Spleen (tissue), 11 donors: ENCODE measurements around the gene ZNF620. TPM values are rescaled to one million over a fixed set of nuclear protein-coding genes. Genes with fewer than 3 reads are reported as not detected.
A peak's percentile ranks its signal among the peaks of the same experiment; 100 is the strongest.

Source experiments
- DNase-seq: peaks from one replicate; pipeline ENCODE4 v3.0.0-alpha.2; 2020
- H3K27ac ChIP-seq, 8 donors: fragments of 200-600 bp; sonication (generic) in 7 of 8; 1 replicate in 4 of 8; 2 replicates in 4 of 8; pipeline versions ENCODE4 v1.5.0 to v1.8.0; 2016 to 2021; ENCODE audit warnings: inconsistent platforms in 4 of 8, mild to moderate bottlenecking in 4 of 8, moderate library complexity in 1 of 8
- H3K27me3 ChIP-seq, 7 donors: fragments of 200-600 bp; sonication (generic) in 6 of 7; replicated peaks in 1 of 7; 1 replicate in 4 of 7; 2 replicates in 3 of 7; pipeline versions ENCODE4 v1.5.0 to v1.8.0; 2016 to 2021; ENCODE audit warnings: inconsistent platforms in 3 of 7, mild to moderate bottlenecking in 1 of 7
- H3K36me3 ChIP-seq, 6 donors: fragments of 200-600 bp; sonication (generic) in 5 of 6; 1 replicate in 4 of 6; 2 replicates in 2 of 6; pipeline versions ENCODE4 v1.5.0 to v1.8.0; 2016 to 2021; ENCODE audit warnings: inconsistent platforms in 2 of 6
- H3K4me1 ChIP-seq, 6 donors: fragments of 200-600 bp; sonication (generic) in 5 of 6; 1 replicate in 3 of 6; 2 replicates in 3 of 6; pipeline versions ENCODE4 v1.5.0 to v1.8.0; 2016 to 2021; ENCODE audit warnings: inconsistent platforms in 3 of 6
- H3K4me3 ChIP-seq, 8 donors: fragments of 200-600 bp; sonication (generic) in 7 of 8; 1 replicate in 4 of 8; 2 replicates in 4 of 8; pipeline versions ENCODE4 v1.5.0 to v1.8.0; 2016 to 2021; ENCODE audit warnings: inconsistent platforms in 4 of 8, mild to moderate bottlenecking in 4 of 8, moderate library complexity in 2 of 8
- H3K9me3 ChIP-seq, 8 donors: fragments of 200-600 bp; sonication (generic) in 7 of 8; 1 replicate in 4 of 8; 2 replicates in 4 of 8; pipeline versions ENCODE4 v1.5.0 to v1.8.0; 2016 to 2021; ENCODE audit warnings: inconsistent platforms in 4 of 8
- POLR2A ChIP-seq, 3 donors: fragments of 450-650 bp; IDR thresholded peaks; one replicate each; pipeline ENCODE4 v1.5.1; 2017; ENCODE audit warnings: antibody characterized with exemption in 3 of 3, mild to moderate bottlenecking in 1 of 3
- POLR2AphosphoS5 ChIP-seq, 3 donors: sonication (generic); formaldehyde crosslinking; IDR thresholded peaks; one replicate each; pipeline ENCODE4 v1.5.1; 2017; ENCODE audit warnings: antibody characterized with exemption in 3 of 3
- WGBS, 5 donors: extraction: QIAGEN DNeasy Blood & Tissue Kit in 3 of 5; methylation state at CpG; one replicate each; pipeline versions ENCODE4 v1.1.5 to v1.1.7; 2013 to 2018; 5-methylcytosine and 5-hydroxymethylcytosine counted together
- intact Hi-C: fragments of 100-400 bp; cut with DNase I; formaldehyde crosslinking; loops from one replicate; pipeline ENCODE4 v1.15.0; 2023; ENCODE audit warnings: low total_unique reads
- polyA plus RNA-seq, 3 donors: library from polyadenylated mRNA; stranded (reverse); fragments of 200-250 nt; gene quantifications; one replicate each; pipeline ENCODE4 v1.2.1, GENCODE V29; 2013
- total RNA-seq, 7 donors: library from RNA; depleted of rRNA in 3 of 7; stranded (reverse); fragments of >200 nt in 3 of 7; fragmentation: NEBNext Ultra II Directional in 4 of 7; extraction: Animal tissue kit (Norgen Biotek cat#: 25700) in 4 of 7; gene quantifications; one replicate each; pipeline versions ENCODE4 v1.1.0 to v1.2.1, GENCODE V29; 2016 to 2021
- TF ChIP-seq, protein P1 (sequence below), 11 experiments: fragments of 200-600 bp in 7 of 11; fragments of 450-650 bp in 4 of 11; sonication (generic) in 4 of 11; IDR thresholded peaks in 8 of 11; conservative IDR thresholded peaks in 3 of 11; 1 replicate in 7 of 11; 2 replicates in 4 of 11; pipeline versions ENCODE4 v1.4.0 to v1.8.0; 2016 to 2021; ENCODE audit warnings: antibody characterized with exemption in 11 of 11, inconsistent platforms in 4 of 11, mild to moderate bottlenecking in 1 of 11
- donor health status: healthy with polysubstance abuse.
- donor health status: DM: no; HTN: no; CAD: no; lungs with moderate emphysema.
- donor health status: DM: no; HTN: no; CAD: no.
- donor health status: Bipolar disorder and iron deficiency.
- donor health status: healthy.
- donor health status: DM: no; HTN: no; CAD: no.
- donor health status: DM: yes; HTN: yes; CAD: no.

ZNF620 gene
- total and polyA plus RNA-seq, 10 donors: 1.2 to 7.4 (median 4.0) TPM

DNA sequence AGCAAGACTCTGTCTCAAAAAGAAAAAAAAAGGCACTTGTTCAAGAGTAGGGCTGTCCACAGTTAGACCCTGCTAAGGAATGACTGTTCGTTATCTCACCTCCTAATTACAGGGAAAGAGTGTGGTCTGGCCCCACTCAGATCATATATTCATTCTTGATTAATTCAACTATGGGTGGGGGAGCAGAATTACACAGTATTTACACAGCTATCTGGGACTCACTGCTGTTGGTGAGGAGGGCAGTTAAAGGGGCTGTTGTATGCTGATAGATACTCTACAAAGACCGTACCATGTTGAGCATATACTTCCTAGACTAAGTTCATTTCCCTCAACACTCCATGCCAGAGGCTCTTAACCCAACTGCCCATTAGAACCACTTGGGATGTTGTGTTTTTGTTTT lies 3.8 kb upstream of the ZNF620 start:
- DNase-seq: no peak
- TF ChIP-seq, protein P1, sequence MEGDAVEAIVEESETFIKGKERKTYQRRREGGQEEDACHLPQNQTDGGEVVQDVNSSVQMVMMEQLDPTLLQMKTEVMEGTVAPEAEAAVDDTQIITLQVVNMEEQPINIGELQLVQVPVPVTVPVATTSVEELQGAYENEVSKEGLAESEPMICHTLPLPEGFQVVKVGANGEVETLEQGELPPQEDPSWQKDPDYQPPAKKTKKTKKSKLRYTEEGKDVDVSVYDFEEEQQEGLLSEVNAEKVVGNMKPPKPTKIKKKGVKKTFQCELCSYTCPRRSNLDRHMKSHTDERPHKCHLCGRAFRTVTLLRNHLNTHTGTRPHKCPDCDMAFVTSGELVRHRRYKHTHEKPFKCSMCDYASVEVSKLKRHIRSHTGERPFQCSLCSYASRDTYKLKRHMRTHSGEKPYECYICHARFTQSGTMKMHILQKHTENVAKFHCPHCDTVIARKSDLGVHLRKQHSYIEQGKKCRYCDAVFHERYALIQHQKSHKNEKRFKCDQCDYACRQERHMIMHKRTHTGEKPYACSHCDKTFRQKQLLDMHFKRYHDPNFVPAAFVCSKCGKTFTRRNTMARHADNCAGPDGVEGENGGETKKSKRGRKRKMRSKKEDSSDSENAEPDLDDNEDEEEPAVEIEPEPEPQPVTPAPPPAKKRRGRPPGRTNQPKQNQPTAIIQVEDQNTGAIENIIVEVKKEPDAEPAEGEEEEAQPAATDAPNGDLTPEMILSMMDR (IDR thresholded peaks at IDR 0.05 in 8 of 11, conservative IDR thresholded peaks at IDR 0.05 in 3 of 11): no peak
- no peak for TF ChIP-seq POLR2AphosphoS5 (IDR thresholded peaks at IDR 0.05)
- TF ChIP-seq POLR2A (IDR thresholded peaks at IDR 0.05): no peak
- H3K27ac ChIP-seq: no peak overlapping the region
- H3K4me1 ChIP-seq: peaks cover 6 to 24% (median 14%) of the 10 kb centered on the region in 6 donors
- WGBS, 5 donors: 87 to 100% (median 96%) methylated on average over 2 of the region's 2 CpGs
- no peaks in the 10 kb centered on the region for H3K27me3 ChIP-seq
- intact Hi-C loops: no loop called here
- no peaks in the 10 kb centered on the region for H3K9me3 ChIP-seq
- H3K4me3 ChIP-seq: no peak overlapping the region
- no peaks in the 10 kb centered on the region for H3K36me3 ChIP-seq

DNA sequence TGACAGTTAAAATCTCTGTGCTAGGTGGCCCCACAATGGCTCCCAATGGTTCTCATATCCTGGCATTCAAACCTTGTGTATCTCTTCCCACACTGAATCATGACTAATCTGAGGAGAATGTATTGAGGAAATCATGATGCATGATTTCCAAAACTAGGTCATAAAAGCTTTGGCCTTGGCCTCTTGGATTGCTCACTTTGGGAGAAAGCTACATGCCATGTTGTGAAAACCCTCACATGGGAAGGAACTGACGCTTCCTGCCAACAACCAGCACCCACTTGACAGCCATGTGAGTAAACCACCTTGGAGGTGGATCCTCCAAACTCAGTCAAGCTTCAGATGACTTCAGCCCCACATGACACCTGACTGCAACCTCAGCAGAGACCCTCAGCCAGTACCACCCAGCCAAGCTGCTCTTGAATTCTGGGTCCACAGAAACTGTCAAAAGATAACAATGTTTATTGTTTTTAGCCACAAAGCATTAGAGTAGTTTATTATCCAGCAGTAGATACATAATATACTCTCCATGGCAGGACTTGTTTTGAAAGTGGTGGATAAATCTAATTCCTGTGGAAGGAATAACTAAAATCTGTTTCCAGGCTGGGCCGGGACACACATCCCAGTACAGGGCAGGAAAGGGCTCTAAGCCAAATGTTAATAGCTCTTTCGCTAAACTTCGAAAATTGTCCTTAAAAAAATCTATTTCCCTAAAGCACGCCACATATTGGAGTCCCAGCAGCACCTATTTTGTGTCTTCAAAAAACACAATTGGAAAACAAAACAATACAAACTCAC lies 1.0 kb upstream of the ZNF620 start:
- Histone ChIP-seq H3K27me3 (no peaks in the 10 kb centered on the region), H3K4me1 (peaks cover 6 to 28% (median 14%) of the 10 kb centered on the region in 6 donors), H3K9me3 (no peaks in the 10 kb centered on the region), H3K4me3 (peak overlapping the region in 5 of 8 donors; percentile 51 to 74 (median 60)), H3K36me3 (peaks cover 0 to 2% (median 0%) of the 10 kb centered on the region in 6 donors), H3K27ac (peak overlapping the region; percentile 7 to 85 (median 82))
- DNase-seq: no peak
- 59 to 72% (median 65%) methylated on average over 5 of the region's 5 CpGs for WGBS, 5 donors
- peak in 1 of 3 donors; percentile 73 for TF ChIP-seq POLR2AphosphoS5 (IDR thresholded peaks at IDR 0.05)
- no peak for TF ChIP-seq POLR2A (IDR thresholded peaks at IDR 0.05)
- intact Hi-C loops: no loop called here

DNA sequence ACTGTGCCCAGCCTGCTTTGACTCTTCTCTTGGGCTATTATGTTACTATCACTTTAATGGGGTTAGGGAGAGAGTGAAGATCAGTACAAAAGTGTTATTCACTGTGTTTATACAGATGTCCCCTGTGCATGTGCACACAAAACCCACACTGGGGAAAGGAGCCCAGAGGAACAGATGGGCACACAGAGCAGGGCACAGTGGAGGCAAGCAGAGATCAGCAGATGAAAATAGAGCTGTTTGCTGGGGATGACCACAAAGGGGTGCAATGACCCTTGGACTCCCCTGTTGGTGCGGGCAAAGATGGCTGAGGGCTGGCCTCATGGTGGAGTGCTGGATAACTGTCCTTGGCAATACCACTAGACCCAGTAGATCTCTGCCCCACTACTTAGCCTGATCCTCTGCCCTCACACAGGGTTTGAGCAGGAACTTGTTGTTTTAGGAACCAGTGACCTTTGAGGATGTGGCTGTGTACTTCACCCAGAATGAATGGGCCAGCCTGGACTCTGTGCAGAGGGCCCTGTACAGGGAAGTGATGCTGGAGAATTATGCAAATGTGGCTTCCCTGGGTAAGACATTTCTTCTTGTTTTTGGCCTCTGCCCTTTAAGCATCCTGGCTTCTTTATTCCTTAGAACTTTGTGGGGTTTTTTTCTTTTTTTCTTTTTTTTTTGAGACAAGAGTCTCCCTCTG lies 5.3 kb downstream of the ZNF620 start:
- no peak for DNase-seq
- Histone ChIP-seq H3K36me3 (peaks cover 0 to 58% (median 10%) of the 10 kb centered on the region in 6 donors), H3K27me3 (no peaks in the 10 kb centered on the region), H3K4me3 (no peak overlapping the region), H3K4me1 (peaks cover 6 to 13% (median 6%) of the 10 kb centered on the region in 6 donors), H3K27ac (no peak overlapping the region), H3K9me3 (no peaks in the 10 kb centered on the region)
- no peak for TF ChIP-seq POLR2AphosphoS5 (IDR thresholded peaks at IDR 0.05)
- no peak for TF ChIP-seq POLR2A (IDR thresholded peaks at IDR 0.05)
- TF ChIP-seq, protein P1 (IDR thresholded peaks at IDR 0.05 in 8 of 11, conservative IDR thresholded peaks at IDR 0.05 in 3 of 11): no peak
- 91 to 100% (median 95%) methylated on average over 1 of the region's 1 CpG; no CpG with 5 or more reads in 1 of the 5 donors for WGBS, 5 donors
- intact Hi-C loops: no loop called here

DNA sequence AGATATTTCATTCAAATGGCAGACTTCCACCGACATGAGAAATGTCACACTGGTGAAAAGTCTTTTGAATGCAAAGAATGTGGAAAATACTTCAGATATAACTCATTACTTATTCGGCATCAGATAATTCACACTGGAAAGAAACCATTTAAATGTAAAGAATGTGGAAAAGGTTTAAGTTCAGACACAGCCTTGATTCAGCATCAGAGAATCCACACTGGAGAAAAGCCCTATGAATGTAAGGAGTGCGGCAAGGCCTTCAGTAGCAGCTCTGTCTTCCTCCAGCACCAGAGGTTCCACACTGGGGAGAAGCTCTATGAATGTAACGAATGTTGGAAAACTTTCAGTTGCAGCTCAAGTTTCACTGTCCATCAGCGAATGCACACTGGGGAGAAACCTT lies 10.4 kb downstream of the ZNF620 start:
- TF ChIP-seq, protein P1 (IDR thresholded peaks at IDR 0.05 in 8 of 11, conservative IDR thresholded peaks at IDR 0.05 in 3 of 11): no peak
- TF ChIP-seq POLR2A (IDR thresholded peaks at IDR 0.05): no peak
- TF ChIP-seq POLR2AphosphoS5 (IDR thresholded peaks at IDR 0.05): no peak
- 82 to 97% (median 93%) methylated on average over 5 of the region's 5 CpGs for WGBS, 5 donors
- Histone ChIP-seq H3K27ac (no peak overlapping the region), H3K9me3 (no peaks in the 10 kb centered on the region), H3K36me3 (peaks cover 0 to 53% (median 15%) of the 10 kb centered on the region in 6 donors), H3K27me3 (no peaks in the 10 kb centered on the region), H3K4me1 (no peaks in the 10 kb centered on the region), H3K4me3 (no peak overlapping the region)
- intact Hi-C loops: no loop called here
- no peak for DNase-seq
